Measurements from ENCODE around the gene SEMA3E. TPM values are rescaled to one million over a fixed set of nuclear protein-coding genes. Genes with fewer than 3 reads are reported as not detected.
A peak's percentile ranks its signal among the peaks of the same experiment; 100 is the strongest.
"Not testable (repeated sequence)": the region's sequence is repeated elsewhere in the genome, so short reads cannot be mapped to it uniquely, and the experiment has no call there.

The SEMA3E gene
- total and polyA plus RNA-seq, 4 donors, result 1.0 to 23.5 (median 3.1) TPM

- WGBS, 2 donors, result 82 to 91% methylated on average over 6 of the region's 6 CpGs
- ATAC-seq (ENCODE audit: insufficient read depth, low FRiP score); H3K9ac ChIP-seq (ENCODE audit: insufficient read depth in 1 of 2, low read length in 2 of 2); DNase-seq; H3K9me3 ChIP-seq (ENCODE audit: control insufficient read depth in 4 of 4, insufficient read depth in 3 of 4, low read length in 3 of 4); H3K36me3 ChIP-seq (ENCODE audit: control insufficient read depth in 4 of 4, insufficient read depth in 4 of 4, low read length in 4 of 4); H3K27me3 ChIP-seq (ENCODE audit: control insufficient read depth in 3 of 3, insufficient read depth in 3 of 3, low read length in 2 of 3); H3K4me1 ChIP-seq (ENCODE audit: control insufficient read depth in 5 of 5, insufficient read depth in 5 of 5, low read length in 5 of 5); H3K4me3 ChIP-seq; H3K27ac ChIP-seq (ENCODE audit: low read depth in 1 of 2, low read length in 1 of 2): not testable (repeated sequence)
Measured at GRCh38 chr7:83459101-83459929, 189.6 kb downstream of the SEMA3E start.

- 42 to 54% methylated on average over 5 of the region's 5 CpGs for WGBS, 2 donors
- ATAC-seq (ENCODE audit: insufficient read depth, low FRiP score), result no peak
- DNase-seq, result peak in 1 of 3 donors; percentile 16
- Histone ChIP-seq H3K36me3 (ENCODE audit: control insufficient read depth in 4 of 4, insufficient read depth in 4 of 4, low read length in 4 of 4) (no peaks in the 10 kb centered on the region), H3K27me3 (ENCODE audit: control insufficient read depth in 3 of 3, insufficient read depth in 3 of 3, low read length in 2 of 3) (no peaks in the 10 kb centered on the region), H3K4me1 (ENCODE audit: control insufficient read depth in 5 of 5, insufficient read depth in 5 of 5, low read length in 5 of 5) (no peaks in the 10 kb centered on the region), H3K9me3 (ENCODE audit: control insufficient read depth in 4 of 4, insufficient read depth in 3 of 4, low read length in 3 of 4) (no peaks in the 10 kb centered on the region), H3K27ac (ENCODE audit: low read depth in 1 of 2, low read length in 1 of 2) (no peak overlapping the region), H3K9ac (ENCODE audit: insufficient read depth in 1 of 2, low read length in 2 of 2) (no peak overlapping the region), H3K4me3 (no peak overlapping the region)
- TF ChIP-seq CTCF (IDR thresholded peaks at IDR 0.05; ENCODE audit: control extremely low read depth, extremely low read depth), result no peak
Measured at GRCh38 chr7:83457022-83457892, 191.7 kb downstream of the SEMA3E start.

- H3K27ac ChIP-seq (ENCODE audit: low read depth in 1 of 2, low read length in 1 of 2), result no peak overlapping the region
- no peak for ATAC-seq (ENCODE audit: insufficient read depth, low FRiP score)
- no peak overlapping the region for H3K4me3 ChIP-seq
Measured at GRCh38 chr7:83456413-83456812, 192.5 kb downstream of the SEMA3E start.

More at GRCh38 chr7:83456413-83456812, 192.5 kb downstream of the SEMA3E start:
- peaks cover 0 to 6% (median 0%) of the 10 kb centered on the region in 5 donors for H3K4me1 ChIP-seq (ENCODE audit: control insufficient read depth in 5 of 5, insufficient read depth in 5 of 5, low read length in 5 of 5)
- no peak overlapping the region for H3K9ac ChIP-seq (ENCODE audit: insufficient read depth in 1 of 2, low read length in 2 of 2)
- H3K9me3 ChIP-seq (ENCODE audit: control insufficient read depth in 4 of 4, insufficient read depth in 3 of 4, low read length in 3 of 4), result no peaks in the 10 kb centered on the region
- no peaks in the 10 kb centered on the region for H3K36me3 ChIP-seq (ENCODE audit: control insufficient read depth in 4 of 4, insufficient read depth in 4 of 4, low read length in 4 of 4)
- no peaks in the 10 kb centered on the region for H3K27me3 ChIP-seq (ENCODE audit: control insufficient read depth in 3 of 3, insufficient read depth in 3 of 3, low read length in 2 of 3)
- no peak for TF ChIP-seq CTCF (IDR thresholded peaks at IDR 0.05; ENCODE audit: control extremely low read depth, extremely low read depth)
- DNase-seq, result no peak
- WGBS, 2 donors, result 90 to 93% methylated on average over 5 of the region's 5 CpGs

All from lung (tissue), 12 donors.